ENCODE measurements around the gene KCNG2.
"Not testable (repeated sequence)": the region's sequence is repeated elsewhere in the genome, so short reads cannot be mapped to it uniquely, and the experiment has no call there.

The KCNG2 gene

DNA sequence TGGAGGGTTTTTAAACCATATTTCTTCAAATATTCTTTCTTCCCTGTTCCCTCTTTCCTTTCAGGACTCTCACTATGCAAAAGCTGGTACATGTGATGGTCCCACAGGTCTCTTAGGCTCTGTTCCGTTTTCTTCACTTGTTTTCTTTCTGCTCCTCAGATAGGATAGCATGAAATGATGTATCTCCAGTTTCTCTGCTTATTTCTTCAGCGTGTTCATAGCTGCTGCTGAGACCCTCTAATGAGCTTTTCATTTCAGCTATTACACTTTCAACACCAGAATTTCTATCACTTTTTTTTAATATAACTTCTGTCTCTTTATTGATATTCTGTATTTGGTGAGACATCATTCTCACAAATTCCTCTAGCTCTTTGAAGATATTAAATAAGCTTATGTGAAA, 63.9 kb downstream of the KCNG2 start:
- peaks cover 11% of the 10 kb centered on the region for H3K27me3 ChIP-seq (ENCODE audit: insufficient read depth, poor library complexity, severe bottlenecking)
- H3K9me3 ChIP-seq (ENCODE audit: severe bottlenecking): no peaks in the 10 kb centered on the region
- ATAC-seq (ENCODE audit: low read depth) (no peak), DNase-seq (ENCODE audit: low spot score) (no peak)
- no peak overlapping the region for H3K4me3 ChIP-seq (ENCODE audit: severe bottlenecking)
- TF ChIP-seq, protein P1, sequence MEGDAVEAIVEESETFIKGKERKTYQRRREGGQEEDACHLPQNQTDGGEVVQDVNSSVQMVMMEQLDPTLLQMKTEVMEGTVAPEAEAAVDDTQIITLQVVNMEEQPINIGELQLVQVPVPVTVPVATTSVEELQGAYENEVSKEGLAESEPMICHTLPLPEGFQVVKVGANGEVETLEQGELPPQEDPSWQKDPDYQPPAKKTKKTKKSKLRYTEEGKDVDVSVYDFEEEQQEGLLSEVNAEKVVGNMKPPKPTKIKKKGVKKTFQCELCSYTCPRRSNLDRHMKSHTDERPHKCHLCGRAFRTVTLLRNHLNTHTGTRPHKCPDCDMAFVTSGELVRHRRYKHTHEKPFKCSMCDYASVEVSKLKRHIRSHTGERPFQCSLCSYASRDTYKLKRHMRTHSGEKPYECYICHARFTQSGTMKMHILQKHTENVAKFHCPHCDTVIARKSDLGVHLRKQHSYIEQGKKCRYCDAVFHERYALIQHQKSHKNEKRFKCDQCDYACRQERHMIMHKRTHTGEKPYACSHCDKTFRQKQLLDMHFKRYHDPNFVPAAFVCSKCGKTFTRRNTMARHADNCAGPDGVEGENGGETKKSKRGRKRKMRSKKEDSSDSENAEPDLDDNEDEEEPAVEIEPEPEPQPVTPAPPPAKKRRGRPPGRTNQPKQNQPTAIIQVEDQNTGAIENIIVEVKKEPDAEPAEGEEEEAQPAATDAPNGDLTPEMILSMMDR (IDR thresholded peaks at IDR 0.05; ENCODE audit: poor library complexity, severe bottlenecking): no peak
- H3K27ac ChIP-seq (ENCODE audit: poor library complexity, severe bottlenecking): no peak overlapping the region
- no peaks in the 10 kb centered on the region for H3K36me3 ChIP-seq (ENCODE audit: low read depth)
- no peaks in the 10 kb centered on the region for H3K4me1 ChIP-seq (ENCODE audit: insufficient read depth, poor library complexity, severe bottlenecking)

- H3K9me3 ChIP-seq (ENCODE audit: severe bottlenecking): no peaks in the 10 kb centered on the region
- TF ChIP-seq, protein P1 (IDR thresholded peaks at IDR 0.05; ENCODE audit: poor library complexity, severe bottlenecking): no peak
- no peaks in the 10 kb centered on the region for H3K4me1 ChIP-seq (ENCODE audit: insufficient read depth, poor library complexity, severe bottlenecking)
- ATAC-seq (ENCODE audit: low read depth) (no peak), DNase-seq (ENCODE audit: low spot score) (no peak)
- no peaks in the 10 kb centered on the region for H3K36me3 ChIP-seq (ENCODE audit: low read depth)
- H3K4me3 ChIP-seq (ENCODE audit: severe bottlenecking): no peak overlapping the region
- peaks cover 11% of the 10 kb centered on the region for H3K27me3 ChIP-seq (ENCODE audit: insufficient read depth, poor library complexity, severe bottlenecking)
- no peak overlapping the region for H3K27ac ChIP-seq (ENCODE audit: poor library complexity, severe bottlenecking)
Observed at GRCh38 chr18:79862562-79862961, 64.8 kb downstream of the KCNG2 start.

DNA sequence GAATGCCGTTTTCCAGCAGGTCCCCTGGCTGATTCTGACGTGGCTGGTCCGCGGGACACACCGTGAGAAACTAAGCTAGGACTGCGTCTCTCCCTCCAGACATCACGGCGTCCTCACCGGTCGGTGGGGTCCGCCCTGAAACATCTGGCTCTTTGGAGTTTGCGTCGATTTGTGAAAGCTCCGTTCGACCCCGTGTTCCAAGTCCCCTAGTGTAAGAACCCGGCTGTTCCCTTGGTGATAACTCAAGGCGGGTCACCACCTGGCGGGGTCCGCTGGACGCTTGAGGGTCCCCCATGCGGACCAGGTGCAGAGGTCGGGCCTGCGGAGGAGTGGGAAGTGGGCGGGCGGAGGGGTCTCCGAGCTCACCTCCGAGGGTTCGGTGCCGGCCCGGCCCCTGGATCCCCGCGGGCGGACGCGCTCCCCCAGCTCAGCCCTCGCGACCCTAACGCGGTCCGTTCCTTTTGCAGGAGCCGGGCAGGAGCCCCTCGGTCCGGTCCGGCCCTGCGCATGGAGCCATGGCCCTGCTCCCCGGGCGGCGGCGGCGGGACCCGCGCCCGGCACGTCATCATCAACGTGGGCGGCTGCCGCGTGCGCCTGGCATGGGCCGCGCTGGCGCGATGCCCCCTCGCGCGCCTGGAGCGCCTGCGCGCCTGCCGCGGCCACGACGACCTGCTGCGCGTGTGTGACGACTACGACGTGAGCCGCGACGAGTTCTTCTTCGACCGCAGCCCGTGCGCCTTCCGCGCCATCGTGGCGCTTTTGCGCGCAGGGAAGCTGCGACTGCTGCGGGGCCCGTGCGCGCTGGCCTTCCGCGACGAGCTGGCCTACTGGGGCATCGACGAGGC, 65.6 kb downstream of the KCNG2 start:
- ATAC-seq (ENCODE audit: low read depth) (no peak), DNase-seq (ENCODE audit: low spot score) (no peak)
- H3K27ac ChIP-seq (ENCODE audit: poor library complexity, severe bottlenecking): no peak overlapping the region
- no peaks in the 10 kb centered on the region for H3K36me3 ChIP-seq (ENCODE audit: low read depth)
- no peak overlapping the region for H3K4me3 ChIP-seq (ENCODE audit: severe bottlenecking)
- peaks cover 11% of the 10 kb centered on the region for H3K27me3 ChIP-seq (ENCODE audit: insufficient read depth, poor library complexity, severe bottlenecking)
- no peaks in the 10 kb centered on the region for H3K9me3 ChIP-seq (ENCODE audit: severe bottlenecking)
- TF ChIP-seq, protein P1 (IDR thresholded peaks at IDR 0.05; ENCODE audit: poor library complexity, severe bottlenecking): no peak
- H3K4me1 ChIP-seq (ENCODE audit: insufficient read depth, poor library complexity, severe bottlenecking): no peaks in the 10 kb centered on the region

DNA sequence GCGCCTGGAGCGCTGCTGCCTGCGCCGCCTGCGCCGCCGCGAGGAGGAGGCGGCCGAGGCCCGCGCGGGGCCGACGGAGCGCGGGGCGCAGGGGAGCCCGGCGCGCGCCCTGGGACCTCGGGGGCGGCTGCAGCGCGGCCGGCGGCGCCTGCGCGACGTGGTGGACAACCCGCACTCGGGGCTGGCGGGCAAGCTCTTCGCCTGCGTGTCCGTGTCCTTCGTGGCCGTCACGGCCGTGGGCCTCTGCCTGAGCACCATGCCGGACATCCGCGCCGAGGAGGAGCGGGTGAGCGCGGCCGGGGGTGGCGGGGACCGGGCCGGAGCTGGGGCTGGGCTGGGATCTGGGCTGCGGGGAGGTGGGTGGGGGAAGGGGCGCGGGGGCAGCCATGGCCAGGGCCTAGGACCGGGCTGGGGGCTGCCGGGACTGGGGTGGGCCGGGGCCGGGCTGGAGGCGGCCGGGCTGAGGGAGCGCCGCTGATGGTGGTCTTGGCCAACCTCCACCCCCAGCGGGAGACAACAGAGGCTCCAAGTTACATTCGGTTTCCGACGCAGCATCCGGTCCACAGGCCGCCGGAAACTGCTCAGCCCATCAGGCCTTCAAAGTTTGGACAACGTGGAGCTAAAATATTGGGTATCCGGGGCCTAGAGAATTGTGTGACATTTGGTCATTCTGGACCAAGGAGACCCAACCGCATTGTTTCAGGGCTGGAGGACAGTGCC, 66.4 kb downstream of the KCNG2 start:
- Histone ChIP-seq H3K27me3 (ENCODE audit: insufficient read depth, poor library complexity, severe bottlenecking) (peaks cover 11% of the 10 kb centered on the region), H3K27ac (ENCODE audit: poor library complexity, severe bottlenecking) (no peak overlapping the region), H3K9me3 (ENCODE audit: severe bottlenecking) (no peaks in the 10 kb centered on the region), H3K36me3 (ENCODE audit: low read depth) (no peaks in the 10 kb centered on the region), H3K4me1 (ENCODE audit: insufficient read depth, poor library complexity, severe bottlenecking) (no peaks in the 10 kb centered on the region), H3K4me3 (ENCODE audit: severe bottlenecking) (no peak overlapping the region)
- no peak for DNase-seq (ENCODE audit: low spot score)
- TF ChIP-seq, protein P1 (IDR thresholded peaks at IDR 0.05; ENCODE audit: poor library complexity, severe bottlenecking): no peak
- no peak for ATAC-seq (ENCODE audit: low read depth)

GRCh38 chr18:79864955-79865354, 67.2 kb downstream of the KCNG2 start:
- DNase-seq (ENCODE audit: low spot score); H3K27ac ChIP-seq (ENCODE audit: poor library complexity, severe bottlenecking); H3K9me3 ChIP-seq (ENCODE audit: severe bottlenecking); H3K36me3 ChIP-seq (ENCODE audit: low read depth); H3K4me3 ChIP-seq (ENCODE audit: severe bottlenecking); H3K4me1 ChIP-seq (ENCODE audit: insufficient read depth, poor library complexity, severe bottlenecking); ATAC-seq (ENCODE audit: low read depth): not testable (repeated sequence)
- H3K27me3 ChIP-seq (ENCODE audit: insufficient read depth, poor library complexity, severe bottlenecking): peaks cover 11% of the 10 kb centered on the region

- not testable (repeated sequence) for ATAC-seq (ENCODE audit: low read depth); H3K4me1 ChIP-seq (ENCODE audit: insufficient read depth, poor library complexity, severe bottlenecking); H3K9me3 ChIP-seq (ENCODE audit: severe bottlenecking); H3K36me3 ChIP-seq (ENCODE audit: low read depth); H3K4me3 ChIP-seq (ENCODE audit: severe bottlenecking); H3K27ac ChIP-seq (ENCODE audit: poor library complexity, severe bottlenecking); DNase-seq (ENCODE audit: low spot score); H3K27me3 ChIP-seq (ENCODE audit: insufficient read depth, poor library complexity, severe bottlenecking)
Observed at GRCh38 chr18:79865951-79866350, 68.2 kb downstream of the KCNG2 start.

All from RWPE2 (cell line).